ENCODE results near the gene KIF5C.

KIF5C gene

GRCh38 chr2:148903979-148904378 lies 29.0 kb downstream of the KIF5C start:
- TF ChIP-seq SP2 (tag by site-specific recombination; IDR thresholded peaks at IDR 0.05) (no peak), HOXC10 (CRISPR knock-in tag; IDR thresholded peaks at IDR 0.05) (no peak), ZSCAN18 (tag by site-specific recombination; IDR thresholded peaks at IDR 0.05) (no peak), SP7 (tag by site-specific recombination; IDR thresholded peaks at IDR 0.05) (peak; percentile 96)
- CTCF ChIA-PET: interaction anchor here (0.6 kb wide), 1 partner anchor 14 kb away, joined by 3 read pairs; no protein-coding TSS in a partner anchor

GRCh38 chr2:148906124-148906523 lies 31.1 kb downstream of the KIF5C start:
- ChIA-PET POLR2A (no interaction called here), CTCF (interaction anchor here (1.0 kb wide), 1 partner anchor 10 kb away, joined by 4 read pairs; no protein-coding TSS in a partner anchor)
- Histone ChIP-seq H3K4me3 (ENCODE audit: low read depth, low read length) (no peak overlapping the region), H3K9me3 (ENCODE audit: control insufficient read depth, insufficient read depth, low read depth, low read length) (no peaks in the 10 kb centered on the region), H3K27ac (ENCODE audit: extremely low read depth, low read depth, low read length) (no peak overlapping the region), H3K4me1 (ENCODE audit: control insufficient read depth, insufficient read depth, low read length) (peaks cover 4% of the 10 kb centered on the region; the same call in 1 of the 2 replicates), H3K36me3 (ENCODE audit: control insufficient read depth in 2 of 2, insufficient read depth in 1 of 2, low read length in 2 of 2) (no peaks in the 10 kb centered on the region)
- TF ChIP-seq PRDM6 (tag by site-specific recombination; IDR thresholded peaks at IDR 0.05) (no peak), ZSCAN5A (tag by site-specific recombination; IDR thresholded peaks at IDR 0.05) (no peak), ZNF701 (tag by site-specific recombination; IDR thresholded peaks at IDR 0.05) (no peak), ZFHX2 (tag by site-specific recombination; conservative IDR thresholded peaks at IDR 0.05) (no peak), ZBTB10 (tag by site-specific recombination; IDR thresholded peaks at IDR 0.05) (no peak), ZNF548 (tag by site-specific recombination; IDR thresholded peaks at IDR 0.05) (no peak), ZNF335 (tag by site-specific recombination; conservative IDR thresholded peaks at IDR 0.05) (no peak), KLF7 (tag by site-specific recombination; IDR thresholded peaks at IDR 0.05; ENCODE audit: borderline replicate concordance) (no peak), AEBP2 (tag by site-specific recombination; IDR thresholded peaks at IDR 0.05; ENCODE audit: borderline replicate concordance) (no peak), ZIC2 (tag by site-specific recombination; IDR thresholded peaks at IDR 0.05) (no peak)

More at GRCh38 chr2:148903979-148904378, 29.0 kb downstream of the KIF5C start:
- Histone ChIP-seq H3K4me1 (ENCODE audit: control insufficient read depth, insufficient read depth, low read length) (peaks cover 4% of the 10 kb centered on the region; the same call in 1 of the 2 replicates), H3K36me3 (ENCODE audit: control insufficient read depth in 2 of 2, insufficient read depth in 1 of 2, low read length in 2 of 2) (no peaks in the 10 kb centered on the region), H3K4me3 (ENCODE audit: low read depth, low read length) (no peak overlapping the region), H3K9me3 (ENCODE audit: control insufficient read depth, insufficient read depth, low read depth, low read length) (no peaks in the 10 kb centered on the region), H3K27ac (ENCODE audit: extremely low read depth, low read depth, low read length) (no peak overlapping the region)
- POLR2A ChIA-PET: interaction anchor here (0.6 kb wide), 1 partner anchor 1921 kb away, joined by 3 read pairs; no protein-coding TSS in a partner anchor
